Activated CD4-positive, alpha-beta T cell treated with anti-CD3 and anti-CD28 coated beads for 36 hours (primary cell): ENCODE results near the gene LHPP. TPM values are rescaled to one million over a fixed set of nuclear protein-coding genes. Genes with fewer than 3 reads are reported as not detected.
"Not testable (repeated sequence)": the region's sequence is repeated elsewhere in the genome, so short reads cannot be mapped to it uniquely, and the experiment has no call there.

Experiments used
- ATAC-seq: fragments of 200-7000 bp; cut with Tn5 transposase; one replicate; pipeline ENCODE4 v1.10.0; 2021; ENCODE audit warnings: mild to moderate bottlenecking, moderate library complexity
- CTCF ChIA-PET: fragments of 350-600 bp; sonication (Branson Sonifier 250); formaldehyde crosslinking; loops from one replicate; lab custom pipeline; 2021; ENCODE audit warnings: antibody characterized with exemption; lab: Charles Lee
- POLR2A ChIA-PET: fragments of 350-600 bp; sonication (Branson Sonifier 250); formaldehyde crosslinking; loops from one replicate; lab custom pipeline; 2021; ENCODE audit warnings: antibody characterized with exemption, inconsistent platforms; lab: Charles Lee
- DNase-seq: peaks from one replicate; pipeline ENCODE4 v3.0.0-alpha.2; 2020
- H3K27ac Mint-ChIP-seq: one replicate; pipeline ENCODE4 v1.8.0; 2021; ENCODE audit warnings: mixed read lengths
- H3K27me3 Mint-ChIP-seq: one replicate; pipeline ENCODE4 v1.8.0; 2021; ENCODE audit warnings: mixed read lengths
- H3K36me3 Mint-ChIP-seq: one replicate; pipeline ENCODE4 v1.8.0; 2021; ENCODE audit warnings: low read depth, mixed read lengths
- H3K4me1 Mint-ChIP-seq: one replicate; pipeline ENCODE4 v1.8.0; 2021; ENCODE audit warnings: mixed read lengths
- H3K4me3 Mint-ChIP-seq: one replicate; pipeline ENCODE4 v1.8.0; 2021; ENCODE audit warnings: mild to moderate bottlenecking, moderate library complexity, mixed read lengths
- H3K9me3 Mint-ChIP-seq: one replicate; pipeline ENCODE4 v1.8.0; 2021; ENCODE audit warnings: low read depth, mixed read lengths
- intact Hi-C, 2 experiments: fragments of 100-400 bp; cut with DNase I in 1 of 2; cut with micrococcal nuclease in 1 of 2; formaldehyde crosslinking; loops; one replicate each; pipeline versions ENCODE4 v1.14.2 to v1.15.1; 2022 to 2024; cut with DNase I, micrococcal nuclease
- total RNA-seq, 2 experiments: library from RNA; stranded (reverse); gene quantifications; one replicate each; pipeline ENCODE4 v1.2.3, GENCODE V29; 2021

LHPP gene
- total RNA-seq, 2 experiments from 2014 or later = 11.5 to 14.0 TPM

DNA sequence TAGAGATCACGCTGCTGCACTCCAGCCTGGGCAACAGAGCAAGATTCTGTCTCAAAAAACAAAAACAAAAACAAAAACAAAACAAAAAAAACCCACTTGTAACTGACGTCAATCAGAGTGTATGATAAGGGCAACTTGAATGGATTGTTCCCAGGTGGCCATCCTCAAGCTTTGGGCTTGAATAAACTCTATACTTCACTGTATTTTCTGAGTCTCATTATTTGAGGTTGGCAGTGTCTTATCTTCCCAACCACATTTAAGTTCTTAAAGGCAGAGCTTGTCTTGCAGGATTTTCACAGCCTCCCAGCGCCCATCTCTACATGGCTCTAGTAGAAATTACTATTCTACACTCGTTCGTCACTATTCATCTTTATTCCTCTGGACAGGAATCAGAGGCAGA lies 37.8 kb upstream of the LHPP start:
- H3K9me3 Mint-ChIP-seq = no peaks in the 10 kb centered on the region
- H3K36me3 Mint-ChIP-seq = no peaks in the 10 kb centered on the region
- intact Hi-C loops = no loop called here
- DNase-seq (no peak), ATAC-seq (no peak)
- POLR2A ChIA-PET = no interaction called here
- H3K4me1 Mint-ChIP-seq = peaks cover 3% of the 10 kb centered on the region
- no peak overlapping the region for H3K27ac Mint-ChIP-seq
- H3K4me3 Mint-ChIP-seq = no peak overlapping the region
- CTCF ChIA-PET = no interaction called here
- peaks cover 2% of the 10 kb centered on the region for H3K27me3 Mint-ChIP-seq

DNA sequence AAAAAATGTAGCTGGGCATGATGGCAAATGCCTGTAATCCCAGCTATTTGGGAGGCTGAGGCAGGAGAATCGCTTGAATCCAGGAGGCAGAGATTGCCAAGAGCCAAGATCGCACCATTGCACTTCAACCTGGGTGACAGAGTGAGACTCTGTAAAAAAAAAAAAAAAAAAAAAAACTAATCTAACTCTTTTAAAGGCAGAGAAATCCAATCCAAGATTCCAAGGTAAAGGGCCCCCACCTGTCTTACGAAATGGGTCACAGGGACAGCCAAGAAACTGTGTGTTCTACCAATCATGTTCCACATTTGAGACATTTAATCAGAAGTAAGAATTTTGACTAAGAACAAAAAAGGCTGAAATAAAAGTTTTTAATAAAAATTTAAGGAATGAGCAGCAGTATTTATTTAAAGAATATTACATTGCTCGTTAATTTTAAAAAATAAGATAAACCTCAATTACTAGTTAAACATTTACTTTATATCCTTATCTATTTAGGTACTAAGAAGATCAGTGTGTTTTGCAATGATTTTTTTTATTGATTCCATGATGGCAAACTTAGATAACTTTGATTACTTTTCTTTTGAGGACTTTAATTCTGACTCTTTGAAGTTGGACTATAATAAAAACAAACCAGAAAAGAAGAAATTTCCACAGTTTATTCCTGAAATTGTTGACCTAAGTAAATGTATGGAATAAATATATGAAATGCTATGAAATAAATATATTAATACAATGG lies 36.2 kb upstream of the LHPP start:
- Mint-ChIP-seq H3K27me3 (peaks cover 2% of the 10 kb centered on the region), H3K9me3 (no peaks in the 10 kb centered on the region), H3K4me1 (no peaks in the 10 kb centered on the region), H3K4me3 (no peak overlapping the region), H3K36me3 (no peaks in the 10 kb centered on the region), H3K27ac (no peak overlapping the region)
- intact Hi-C loops = no loop called here
- ChIA-PET POLR2A (no interaction called here), CTCF (no interaction called here)
- DNase-seq = no peak
- ATAC-seq = no peak

DNA sequence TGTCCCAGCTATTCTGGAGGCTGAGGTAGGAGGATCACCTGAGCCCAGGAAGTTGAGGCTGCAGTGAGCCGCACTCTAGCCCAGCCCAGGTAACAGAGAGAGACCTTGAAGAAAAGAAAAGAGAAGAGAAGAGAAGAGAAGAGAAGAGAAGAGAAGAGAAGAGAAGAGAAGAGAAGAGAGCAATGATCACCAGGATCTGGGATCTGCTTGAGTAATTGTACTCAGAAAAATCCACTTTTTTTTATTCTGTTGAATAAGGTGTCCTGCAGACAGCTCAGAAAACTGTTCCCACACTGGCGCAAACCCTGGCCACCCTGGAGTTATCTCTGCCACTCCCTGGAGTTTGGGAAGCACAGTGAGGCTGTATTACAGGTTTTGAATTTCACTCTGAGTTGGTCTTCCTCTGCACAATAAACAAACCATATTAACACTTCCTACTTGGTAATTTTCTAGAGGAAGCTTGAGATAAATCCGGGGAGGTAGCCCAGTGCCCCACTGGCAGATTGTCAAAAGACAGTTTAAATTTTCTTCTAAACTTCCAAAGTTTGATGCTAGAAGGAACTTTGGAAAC lies 33.3 kb upstream of the LHPP start:
- Mint-ChIP-seq H3K4me3 (no peak overlapping the region), H3K9me3 (no peaks in the 10 kb centered on the region), H3K36me3 (no peaks in the 10 kb centered on the region), H3K4me1 (no peaks in the 10 kb centered on the region), H3K27me3 (peaks cover 4% of the 10 kb centered on the region), H3K27ac (no peak overlapping the region)
- POLR2A ChIA-PET = no interaction called here
- intact Hi-C loops = no loop called here
- ATAC-seq (no peak), DNase-seq (no peak)
- CTCF ChIA-PET = no interaction called here

DNA sequence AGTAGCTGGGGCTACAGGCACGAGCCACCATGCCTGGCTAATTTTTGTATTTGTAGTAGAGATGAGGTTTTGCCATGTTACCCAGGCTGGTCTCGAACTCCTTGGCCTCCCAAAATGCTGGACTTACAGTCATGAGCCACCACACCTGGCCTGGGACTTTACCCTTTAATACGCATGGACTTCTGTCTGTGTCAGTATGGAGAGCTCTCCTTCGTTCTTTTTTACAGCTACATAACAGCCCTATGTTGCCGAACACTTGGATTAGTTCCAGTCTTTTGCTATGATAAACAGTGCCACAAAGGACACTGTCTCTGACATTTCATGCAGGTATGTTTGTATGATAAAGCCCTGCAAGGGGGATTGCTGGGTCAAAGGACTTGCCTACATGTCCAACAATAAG lies 32.0 kb upstream of the LHPP start:
- intact Hi-C loops = no loop called here
- H3K4me1 Mint-ChIP-seq = no peaks in the 10 kb centered on the region
- H3K4me3 Mint-ChIP-seq = no peak overlapping the region
- ATAC-seq = no peak
- ChIA-PET CTCF (no interaction called here), POLR2A (interaction anchor here (0.7 kb wide), 1 partner anchor 74 kb away, joined by 3 read pairs; no protein-coding TSS in a partner anchor)
- no peak for DNase-seq
- no peaks in the 10 kb centered on the region for H3K9me3 Mint-ChIP-seq
- H3K27ac Mint-ChIP-seq = no peak overlapping the region
- peaks cover 2% of the 10 kb centered on the region for H3K27me3 Mint-ChIP-seq
- no peaks in the 10 kb centered on the region for H3K36me3 Mint-ChIP-seq

DNA sequence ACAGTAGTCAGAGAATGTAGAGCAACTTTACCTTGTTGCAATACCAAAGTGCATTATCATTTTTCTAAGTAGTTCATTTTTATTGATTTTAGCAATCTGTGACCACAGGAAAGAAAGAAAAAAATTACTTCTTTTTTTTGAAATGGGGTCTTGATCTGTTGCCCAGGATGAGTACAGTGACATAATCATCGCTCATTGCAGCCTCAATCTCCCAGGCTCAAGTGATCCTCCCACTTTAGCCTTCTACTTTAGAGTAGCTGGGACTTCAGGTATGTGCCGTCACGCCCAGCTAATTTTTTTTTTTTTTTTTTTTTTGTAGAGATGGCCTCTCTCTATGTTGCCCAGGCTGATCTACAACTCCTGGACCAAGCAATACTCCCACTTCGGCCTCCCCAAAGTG lies 31.5 kb upstream of the LHPP start:
- ChIA-PET POLR2A (no interaction called here), CTCF (interaction anchor here (0.9 kb wide), 1 partner anchor 26 kb away, joined by 5 read pairs; no protein-coding TSS in a partner anchor)

DNA sequence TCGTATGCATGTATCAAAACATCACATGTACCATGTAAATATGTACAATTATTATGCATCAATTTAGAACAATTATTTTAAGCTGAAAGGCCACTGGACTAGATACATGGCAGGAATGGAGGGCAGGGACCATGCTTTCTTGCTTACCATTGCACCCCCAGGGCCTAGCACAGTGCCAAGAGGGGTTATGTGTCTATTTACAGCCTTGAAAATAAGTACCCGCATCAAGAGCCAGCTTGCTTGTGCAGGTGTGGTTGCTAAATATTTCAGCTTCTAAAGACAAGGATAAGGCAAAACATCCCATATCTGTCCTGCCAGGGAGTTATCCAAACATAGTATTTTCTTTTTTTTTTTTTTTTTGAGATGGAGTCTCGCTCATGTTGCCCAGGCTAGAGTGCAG lies 28.2 kb upstream of the LHPP start:
- H3K36me3 Mint-ChIP-seq = no peaks in the 10 kb centered on the region
- H3K27me3 Mint-ChIP-seq = peaks cover 2% of the 10 kb centered on the region
- DNase-seq (no peak), ATAC-seq (no peak)
- ChIA-PET POLR2A (no interaction called here), CTCF (interaction anchor here (0.6 kb wide), 2 partner anchors 488 to 601 kb away, joined by 3 read pairs; no protein-coding TSS in a partner anchor)
- no peaks in the 10 kb centered on the region for H3K9me3 Mint-ChIP-seq
- no peak overlapping the region for H3K27ac Mint-ChIP-seq
- intact Hi-C loops = no loop called here
- H3K4me1 Mint-ChIP-seq = no peaks in the 10 kb centered on the region
- no peak overlapping the region for H3K4me3 Mint-ChIP-seq

More for the DNA sequence above, 31.5 kb upstream of the LHPP start:
- no peak for DNase-seq
- Mint-ChIP-seq H3K27ac (no peak overlapping the region), H3K27me3 (peaks cover 2% of the 10 kb centered on the region), H3K4me3 (no peak overlapping the region), H3K9me3 (no peaks in the 10 kb centered on the region), H3K4me1 (no peaks in the 10 kb centered on the region), H3K36me3 (no peaks in the 10 kb centered on the region)
- ATAC-seq = no peak
- intact Hi-C loops = no loop called here

DNA sequence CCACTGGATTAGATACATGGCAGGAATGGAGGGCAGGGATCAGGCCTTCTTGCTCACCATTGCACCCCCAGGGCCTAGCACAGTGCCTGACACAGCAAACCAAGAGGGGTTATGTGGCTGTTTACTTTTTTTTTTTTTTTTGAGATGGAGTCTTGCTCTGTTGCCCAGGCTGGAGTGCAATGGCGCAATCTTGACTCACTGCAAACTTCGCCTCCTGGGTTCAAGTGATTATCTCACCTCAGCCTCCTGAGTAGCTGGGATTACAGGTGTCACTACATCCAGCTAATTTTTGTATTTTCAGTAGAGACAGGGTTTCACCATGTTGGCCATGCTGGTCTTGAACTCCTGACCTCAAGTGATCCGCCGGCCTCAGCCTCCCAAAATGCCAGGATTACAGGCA lies 25.9 kb upstream of the LHPP start:
- H3K4me3 Mint-ChIP-seq, H3K27me3 Mint-ChIP-seq, H3K36me3 Mint-ChIP-seq, H3K4me1 Mint-ChIP-seq, H3K27ac Mint-ChIP-seq, POLR2A ChIA-PET, intact Hi-C loops, ATAC-seq, DNase-seq, CTCF ChIA-PET, H3K9me3 Mint-ChIP-seq: not testable (repeated sequence)

DNA sequence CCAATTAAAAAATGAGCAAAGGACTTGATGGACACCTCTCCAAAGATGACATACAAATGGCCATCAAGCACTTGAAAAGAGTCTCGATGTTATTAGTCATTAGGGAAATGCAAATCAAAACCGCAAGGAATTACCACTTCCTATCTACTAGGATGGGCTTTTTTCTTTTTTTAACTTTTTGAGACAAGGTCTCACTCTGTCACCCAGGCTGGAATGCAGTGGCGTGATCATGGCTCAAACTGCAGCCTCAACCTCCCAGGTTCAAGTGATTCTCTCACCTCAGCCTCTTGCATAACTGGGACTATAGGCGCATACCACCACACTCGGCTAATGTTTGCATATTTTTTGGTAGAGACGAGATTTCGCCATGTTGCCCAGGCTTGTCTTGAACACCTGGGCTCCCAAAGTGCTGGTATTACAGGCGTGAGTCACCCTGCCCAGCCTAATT lies 25.4 kb upstream of the LHPP start:
- Mint-ChIP-seq H3K4me3 (no peak overlapping the region), H3K36me3 (no peaks in the 10 kb centered on the region), H3K4me1 (no peaks in the 10 kb centered on the region), H3K27ac (no peak overlapping the region), H3K27me3 (peaks cover 4% of the 10 kb centered on the region), H3K9me3 (no peaks in the 10 kb centered on the region)
- ATAC-seq = no peak
- intact Hi-C loops = no loop called here
- CTCF ChIA-PET = no interaction called here
- POLR2A ChIA-PET = no interaction called here
- no peak for DNase-seq

DNA sequence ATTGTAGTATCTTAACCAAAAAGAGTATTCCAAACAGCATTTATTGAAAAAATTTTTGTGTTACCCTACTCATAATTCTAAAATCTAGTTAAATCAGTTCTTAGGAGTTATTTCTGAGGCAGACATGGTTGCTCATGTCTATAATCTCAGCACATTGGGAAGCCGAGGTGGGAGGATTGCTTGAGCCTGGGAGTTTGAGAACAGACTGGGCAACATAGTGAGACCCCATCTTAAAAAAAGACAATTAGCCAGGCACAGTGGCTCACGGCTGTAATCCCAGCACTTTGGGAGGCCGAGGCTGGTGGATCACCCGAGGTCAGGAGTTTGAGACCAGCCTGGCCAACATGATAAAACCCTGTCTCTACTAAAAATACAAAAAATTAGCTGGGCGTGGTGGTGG lies 19.9 kb upstream of the LHPP start:
- H3K9me3 Mint-ChIP-seq, POLR2A ChIA-PET, H3K4me3 Mint-ChIP-seq, H3K27ac Mint-ChIP-seq, H3K4me1 Mint-ChIP-seq, H3K36me3 Mint-ChIP-seq, ATAC-seq, DNase-seq: not testable (repeated sequence)
- CTCF ChIA-PET = interaction anchor here (0.6 kb wide), 1 partner anchor 1441 kb away, joined by 3 read pairs; no protein-coding TSS in a partner anchor
- peaks cover 28% of the 10 kb centered on the region for H3K27me3 Mint-ChIP-seq
- intact Hi-C loops = loop anchor here in 1 of 2 experiments (10.0 kb wide), 1 partner anchor 1297 kb away; the partner anchor contains the start of gene HMX2

DNA sequence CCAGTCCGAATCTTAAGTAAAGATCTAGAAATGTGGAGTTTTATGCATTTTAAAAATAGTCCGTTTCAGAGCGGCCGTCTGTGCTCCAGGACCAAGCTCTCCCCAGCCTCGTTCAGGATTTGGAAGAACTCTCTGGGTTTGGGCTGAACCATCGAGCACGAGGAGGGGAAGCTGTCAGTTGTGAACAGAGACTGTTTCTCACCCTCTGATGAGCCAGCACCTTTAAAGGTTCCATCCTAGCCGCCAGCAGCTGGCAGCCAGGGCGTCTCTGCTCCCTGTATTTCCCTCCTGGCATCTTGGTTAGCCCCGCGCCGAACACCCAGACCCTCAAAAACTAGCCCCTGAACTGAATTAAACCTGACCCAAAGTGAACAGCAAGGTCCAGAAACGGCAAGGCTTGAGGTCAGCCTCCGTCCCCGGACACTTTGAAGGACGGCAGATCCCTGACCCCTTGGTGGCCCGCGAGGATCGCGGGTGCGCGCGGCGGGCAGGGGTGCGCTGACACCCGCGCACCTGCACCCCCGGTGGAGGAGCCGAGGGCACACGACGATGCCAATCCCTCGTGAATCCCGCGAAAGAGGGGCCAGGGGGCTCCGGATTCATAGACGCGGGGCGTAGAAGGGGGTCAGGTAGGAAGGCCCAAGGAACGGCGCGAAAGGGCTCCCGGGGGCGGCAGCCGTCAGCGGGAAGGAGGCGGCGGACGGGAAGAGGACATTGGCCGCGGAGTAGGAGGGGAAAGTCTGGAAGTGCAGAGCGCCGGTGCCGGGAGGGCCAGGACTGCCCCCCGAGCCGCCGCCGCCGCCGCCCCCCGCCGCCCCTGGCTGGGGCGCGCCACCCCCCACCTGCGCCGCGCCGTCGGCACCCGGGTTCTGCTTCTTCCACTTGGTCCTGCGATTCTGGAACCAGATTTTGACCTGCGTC lies 14.5 kb upstream of the LHPP start:
- ChIA-PET POLR2A (no interaction called here), CTCF (interaction anchor here (0.6 kb wide), 1 partner anchor 449 kb away, joined by 3 read pairs; no protein-coding TSS in a partner anchor)
- intact Hi-C loops = loop anchor here in 1 of 2 experiments (10.0 kb wide), 1 partner anchor 1302 kb away; the partner anchor contains the start of gene HMX2
- no peak overlapping the region for H3K27ac Mint-ChIP-seq
- ATAC-seq (no peak), DNase-seq (no peak)
- H3K27me3 Mint-ChIP-seq = peaks cover 64% of the 10 kb centered on the region
- no peaks in the 10 kb centered on the region for H3K9me3 Mint-ChIP-seq
- H3K4me1 Mint-ChIP-seq = peaks cover 17% of the 10 kb centered on the region
- no peak overlapping the region for H3K4me3 Mint-ChIP-seq
- no peaks in the 10 kb centered on the region for H3K36me3 Mint-ChIP-seq
